Fibroblast of mammary gland (primary cell): ENCODE data around the gene GIPC3.

Experiments used
- DNase-seq: peaks from one replicate; pipeline ENCODE4 v3.0.0-alpha.2; 2010; ENCODE audit warnings: low read depth
- H3K4me3 ChIP-seq: 2 replicates; pipeline ENCODE4 v1.5.1; 2011; ENCODE audit warnings: low read depth, mild to moderate bottlenecking, low read length, moderate library complexity; ENCODE audit not compliant: control insufficient read depth
- TF ChIP-seq, protein P1 (sequence below): conservative IDR thresholded peaks from 2 replicates; pipeline ENCODE4 v1.5.1; 2011; ENCODE audit warnings: low read depth, low read length, inconsistent platforms; ENCODE audit not compliant: control insufficient read depth, insufficient read depth

The GIPC3 gene

DNA sequence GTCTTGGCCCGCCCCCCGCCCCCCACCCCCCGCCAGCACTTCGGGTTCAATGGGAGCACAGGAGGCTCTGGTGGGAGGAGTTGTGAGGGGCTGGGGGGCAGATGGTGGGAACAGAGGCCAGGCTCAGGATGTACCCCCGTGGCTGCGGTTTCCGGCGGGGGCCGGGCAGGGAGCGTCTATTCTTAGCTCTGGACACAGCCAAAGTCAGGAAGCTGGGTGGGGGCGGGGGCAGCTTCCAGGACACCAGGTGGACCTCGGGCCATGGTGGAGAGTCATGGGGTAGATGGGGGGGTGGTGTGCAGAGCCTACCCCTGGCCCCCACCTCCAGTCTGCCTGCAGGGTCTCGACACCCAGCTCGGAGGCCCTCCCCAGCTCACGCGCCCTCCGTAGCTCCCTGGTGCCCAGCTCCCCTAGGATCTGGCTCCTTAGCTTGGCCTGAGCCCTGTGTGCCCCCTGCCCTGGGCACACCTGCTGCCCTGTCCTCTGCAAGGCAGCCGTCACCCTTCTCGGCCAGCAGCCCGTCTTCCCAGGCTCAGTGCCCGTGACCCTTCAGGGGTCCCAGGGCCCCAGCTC, 23.6 kb downstream of the GIPC3 start:
- TF ChIP-seq, protein P1, sequence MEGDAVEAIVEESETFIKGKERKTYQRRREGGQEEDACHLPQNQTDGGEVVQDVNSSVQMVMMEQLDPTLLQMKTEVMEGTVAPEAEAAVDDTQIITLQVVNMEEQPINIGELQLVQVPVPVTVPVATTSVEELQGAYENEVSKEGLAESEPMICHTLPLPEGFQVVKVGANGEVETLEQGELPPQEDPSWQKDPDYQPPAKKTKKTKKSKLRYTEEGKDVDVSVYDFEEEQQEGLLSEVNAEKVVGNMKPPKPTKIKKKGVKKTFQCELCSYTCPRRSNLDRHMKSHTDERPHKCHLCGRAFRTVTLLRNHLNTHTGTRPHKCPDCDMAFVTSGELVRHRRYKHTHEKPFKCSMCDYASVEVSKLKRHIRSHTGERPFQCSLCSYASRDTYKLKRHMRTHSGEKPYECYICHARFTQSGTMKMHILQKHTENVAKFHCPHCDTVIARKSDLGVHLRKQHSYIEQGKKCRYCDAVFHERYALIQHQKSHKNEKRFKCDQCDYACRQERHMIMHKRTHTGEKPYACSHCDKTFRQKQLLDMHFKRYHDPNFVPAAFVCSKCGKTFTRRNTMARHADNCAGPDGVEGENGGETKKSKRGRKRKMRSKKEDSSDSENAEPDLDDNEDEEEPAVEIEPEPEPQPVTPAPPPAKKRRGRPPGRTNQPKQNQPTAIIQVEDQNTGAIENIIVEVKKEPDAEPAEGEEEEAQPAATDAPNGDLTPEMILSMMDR, result no peak
- DNase-seq, result no peak
- no peak overlapping the region for H3K4me3 ChIP-seq

DNA sequence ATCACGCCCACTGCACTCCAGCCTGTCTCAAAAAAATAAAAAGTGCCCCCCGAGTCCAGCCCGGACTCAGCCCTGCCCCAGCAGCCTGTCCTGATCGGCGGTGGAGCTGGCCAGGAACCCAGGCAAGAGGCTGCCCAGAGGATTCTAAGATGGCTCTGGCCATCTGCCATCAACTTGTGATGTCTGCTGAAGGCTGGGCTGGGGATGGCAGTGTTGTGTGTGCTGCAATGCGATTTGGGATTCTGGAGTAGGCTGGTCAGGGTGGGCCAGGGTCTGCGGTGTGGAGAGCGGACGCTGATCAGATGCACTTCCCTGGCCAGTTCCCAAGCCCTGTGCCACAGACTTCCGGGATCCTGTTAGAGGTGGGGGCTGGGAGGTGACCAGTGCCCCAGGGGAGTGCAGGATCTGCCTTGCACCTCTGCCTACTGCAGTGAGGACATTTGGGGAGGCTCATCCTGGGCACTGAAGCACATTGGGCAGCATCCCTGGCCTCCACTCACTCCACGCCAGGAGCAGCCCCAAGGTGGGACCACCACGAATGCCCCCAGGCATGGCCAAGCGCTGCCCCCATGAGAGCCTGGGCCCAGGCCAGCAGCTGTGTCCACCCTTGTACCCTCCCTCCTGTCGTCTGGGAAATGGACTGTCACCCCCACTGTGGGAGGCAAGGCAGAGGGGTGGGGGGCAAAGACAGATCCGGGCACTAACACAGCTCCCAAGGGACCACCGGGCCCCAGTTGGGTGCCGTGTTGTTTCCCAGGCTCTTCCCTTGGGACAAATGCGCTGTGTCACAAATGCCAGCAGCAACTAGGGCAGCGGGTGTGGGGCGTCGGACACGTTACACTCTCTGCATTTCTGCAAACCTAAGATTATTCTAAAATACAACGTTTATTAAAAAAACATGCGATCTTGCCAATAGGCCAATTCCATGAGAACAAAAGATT, 24.8 kb downstream of the GIPC3 start:
- no peak for DNase-seq
- TF ChIP-seq, protein P1, result no peak
- H3K4me3 ChIP-seq, result no peak overlapping the region

DNA sequence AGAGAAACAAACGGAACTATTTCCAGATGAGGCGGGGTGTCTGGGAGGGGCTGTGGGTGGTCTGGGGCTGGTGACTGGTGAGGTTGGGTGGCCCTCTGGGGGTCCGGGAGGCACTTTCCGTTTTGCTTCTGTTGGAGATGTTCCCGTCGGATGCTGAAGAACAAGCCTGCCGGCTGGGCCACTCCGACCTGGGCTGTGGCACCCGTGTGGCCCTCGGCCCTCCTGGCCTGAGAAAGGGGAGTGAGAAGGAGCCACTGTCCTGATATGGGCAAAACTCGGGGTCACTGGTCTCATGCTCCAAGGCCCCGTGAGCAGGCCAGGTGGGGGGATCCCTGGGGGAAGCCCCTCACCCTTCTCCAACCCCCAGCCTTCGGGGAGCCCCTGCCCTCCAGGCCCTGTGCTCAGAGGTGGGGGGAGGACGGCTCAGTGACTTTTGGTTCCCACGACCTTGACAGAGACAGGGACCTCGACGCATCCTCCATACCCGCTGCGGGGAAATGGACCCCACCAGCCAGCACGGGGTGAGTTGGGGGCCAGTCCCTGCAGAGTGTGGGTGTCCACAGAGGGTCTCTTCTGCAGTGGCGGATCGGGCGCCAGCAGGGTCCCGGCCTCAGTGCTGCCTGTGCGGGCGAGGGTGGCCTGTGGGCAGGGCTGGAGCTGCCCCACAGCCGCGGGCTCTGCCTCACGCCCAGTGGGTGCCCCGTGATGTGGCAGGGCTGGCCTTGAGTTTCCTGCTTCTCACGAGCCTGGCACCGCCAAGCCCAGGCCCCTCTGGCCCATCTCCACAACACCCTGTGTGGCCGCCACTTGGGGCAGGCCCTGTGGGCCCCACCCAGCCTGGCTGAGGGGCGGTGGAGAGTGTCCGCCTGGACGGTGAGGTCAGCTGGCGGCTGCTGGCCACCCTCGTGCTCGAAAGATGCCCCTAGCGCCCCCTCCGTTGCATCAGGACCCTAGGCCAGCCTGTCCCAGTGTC, 25.8 kb downstream of the GIPC3 start:
- TF ChIP-seq, protein P1, result no peak
- DNase-seq, result no peak
- no peak overlapping the region for H3K4me3 ChIP-seq

DNA sequence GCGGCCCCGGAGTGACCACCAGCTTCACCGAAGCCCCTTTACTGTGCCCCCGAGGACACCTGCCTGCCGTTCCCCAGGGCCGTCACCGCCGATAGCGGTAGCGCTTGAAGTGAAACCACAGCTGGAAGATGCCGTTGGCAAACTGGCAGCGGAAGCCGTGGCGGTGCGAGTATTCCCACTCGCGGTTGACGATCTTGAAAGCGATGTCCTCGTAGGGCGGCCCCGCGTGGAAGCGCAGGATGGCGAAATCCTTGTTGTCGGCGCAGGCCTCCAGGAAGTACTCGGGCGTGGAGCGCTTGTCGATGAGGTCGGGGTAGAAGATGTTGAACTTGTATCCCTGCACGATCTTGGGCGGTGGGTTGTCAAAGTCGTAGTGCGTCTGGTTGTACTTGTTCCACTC, 26.6 kb downstream of the GIPC3 start:
- no peak overlapping the region for H3K4me3 ChIP-seq
- DNase-seq, result no peak
- TF ChIP-seq, protein P1, result no peak

DNA sequence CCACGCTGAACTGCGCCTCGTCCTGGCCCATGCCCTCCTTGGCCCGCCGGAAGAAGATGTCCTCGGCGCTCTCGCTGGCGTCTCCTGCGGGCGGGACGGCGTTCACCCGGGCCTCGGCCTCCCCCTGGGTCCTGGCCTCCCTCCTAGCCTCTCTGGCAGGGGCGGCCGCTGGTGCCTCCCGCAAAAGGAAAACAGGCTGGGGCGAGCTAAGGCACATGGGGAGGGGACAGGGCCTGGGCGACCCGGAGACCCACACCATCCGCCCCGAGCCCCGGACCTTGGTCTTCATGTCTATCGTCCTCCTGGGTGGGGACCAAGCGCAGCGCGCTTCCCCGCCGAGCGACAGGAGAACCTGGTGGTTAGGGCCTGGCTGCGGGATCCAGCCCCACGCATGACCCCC, 27.1 kb downstream of the GIPC3 start:
- no peak for DNase-seq
- TF ChIP-seq, protein P1, result no peak

DNA sequence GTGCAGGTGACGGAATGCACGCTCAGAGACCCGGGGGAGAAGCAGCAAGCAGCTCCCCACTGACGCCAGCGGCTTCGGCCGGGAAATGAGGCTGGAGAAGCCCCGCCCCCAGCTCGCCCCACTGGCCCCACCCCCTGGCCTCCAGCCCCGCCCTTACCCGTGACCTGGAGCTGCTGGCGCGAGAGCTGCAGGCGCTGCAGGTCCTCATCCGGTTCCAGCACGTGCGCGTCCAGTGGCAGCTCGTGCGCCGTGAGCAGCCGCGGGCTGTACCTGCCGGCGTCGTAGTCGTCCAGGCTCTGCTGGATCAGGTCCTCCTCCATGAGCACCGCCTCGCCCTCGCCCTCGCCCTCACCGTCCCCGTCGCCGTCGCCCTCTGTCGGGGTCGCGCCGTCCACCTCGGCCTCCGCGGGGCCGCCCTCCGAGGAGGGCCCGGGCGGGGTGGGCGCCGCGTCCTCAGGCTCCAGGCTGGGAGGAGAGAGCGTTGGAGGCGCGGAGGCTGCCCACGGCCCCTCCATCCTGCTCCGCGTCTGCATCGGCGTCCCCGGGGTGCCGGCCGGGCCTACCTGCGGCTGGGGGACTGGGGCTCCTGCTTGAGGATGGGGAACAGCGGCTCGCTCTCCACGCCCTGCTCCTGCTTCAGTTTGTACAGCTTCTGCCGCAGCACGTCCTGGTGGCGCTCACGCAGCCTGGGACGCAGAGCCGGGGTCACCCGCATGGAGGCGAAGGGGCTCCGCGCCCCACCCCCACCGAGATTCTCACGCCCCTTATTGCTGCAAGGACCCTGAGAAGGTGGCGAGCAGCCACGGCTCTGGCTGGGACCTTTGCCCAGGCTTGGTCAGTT, 27.8 kb downstream of the GIPC3 start:
- H3K4me3 ChIP-seq, result no peak overlapping the region
- TF ChIP-seq, protein P1, result no peak
- no peak for DNase-seq

More for the DNA sequence above, 27.1 kb downstream of the GIPC3 start:
- no peak overlapping the region for H3K4me3 ChIP-seq
